Lung (tissue), 12 donors: Measurements from ENCODE around the gene MLLT1. TPM values are rescaled to one million over a fixed set of nuclear protein-coding genes. Genes with fewer than 3 reads are reported as not detected.

ENCODE experiments used
- ATAC-seq: fragments of 200-7000 bp; cut with Tn5 transposase; one replicate; pipeline ENCODE4 v1.9.1; 2020; ENCODE audit warnings: moderate number of reproducible peaks; ENCODE audit not compliant: insufficient read depth, low FRiP score
- DNase-seq, 3 donors: peaks; one replicate each; pipeline ENCODE4 v3.0.0-alpha.2; 2013 to 2017
- H3K27ac ChIP-seq, 2 donors: one replicate each; pipeline ENCODE4 v1.5.1; 2013; ENCODE audit warnings: mild to moderate bottlenecking in 2 of 2, moderate library complexity in 2 of 2, control low read depth in 1 of 2, inconsistent platforms in 1 of 2, low read depth in 1 of 2, low read length in 1 of 2
- H3K27me3 ChIP-seq, 3 donors: one replicate each; pipeline ENCODE4 v1.5.1; 2013; ENCODE audit warnings: low read length in 2 of 3; ENCODE audit not compliant: control insufficient read depth in 3 of 3, insufficient read depth in 3 of 3
- H3K36me3 ChIP-seq, 4 donors: one replicate each; pipeline ENCODE4 v1.5.1; 2013; ENCODE audit warnings: low read length in 4 of 4, mild to moderate bottlenecking in 1 of 4, moderate library complexity in 1 of 4; ENCODE audit not compliant: control insufficient read depth in 4 of 4, insufficient read depth in 4 of 4
- H3K4me1 ChIP-seq, 5 donors: one replicate each; pipeline ENCODE4 v1.5.1; 2013; ENCODE audit warnings: low read length in 5 of 5, mild to moderate bottlenecking in 2 of 5, moderate library complexity in 1 of 5; ENCODE audit not compliant: control insufficient read depth in 5 of 5, insufficient read depth in 5 of 5
- H3K4me3 ChIP-seq: one replicate; pipeline ENCODE4 v1.5.1; 2013; ENCODE audit warnings: mild to moderate bottlenecking, control low read depth, moderate library complexity
- H3K9ac ChIP-seq, 2 donors: one replicate each; pipeline ENCODE4 v1.5.1; 2013; ENCODE audit warnings: low read length in 2 of 2, control low read depth in 1 of 2; ENCODE audit not compliant: insufficient read depth in 1 of 2
- H3K9me3 ChIP-seq, 4 donors: one replicate each; pipeline ENCODE4 v1.5.1; 2013; ENCODE audit warnings: low read length in 3 of 4, mild to moderate bottlenecking in 1 of 4, moderate library complexity in 1 of 4; ENCODE audit not compliant: control insufficient read depth in 4 of 4, insufficient read depth in 3 of 4
- WGBS, 2 donors: extraction: QIAGEN DNeasy Blood & Tissue Kit; methylation state at CpG; one replicate each; pipeline ENCODE4 v1.1.7; 2013; 5-methylcytosine and 5-hydroxymethylcytosine counted together
- polyA plus RNA-seq, 2 donors: library from polyadenylated mRNA; stranded (reverse); fragments of 200-250 nt; gene quantifications; one replicate each; pipeline ENCODE4 v1.2.1, GENCODE V29; 2013
- total RNA-seq, 2 donors: library from RNA; depleted of rRNA in 1 of 2; stranded (reverse); fragments of >200 nt in 1 of 2; gene quantifications; one replicate each; pipeline ENCODE4 v1.2.1, GENCODE V29; 2014 to 2021
- TF ChIP-seq, protein P1 (sequence below): IDR thresholded peaks from 2 replicates; pipeline ENCODE4 v1.5.1; 2012; ENCODE audit warnings: mild to moderate bottlenecking; ENCODE audit errors: control extremely low read depth, extremely low read depth
- donor health status: control.
- donor health status: control.
- donor health status: Bipolar disorder and iron deficiency.
- donor health status: healthy.
- donor health status: DM: yes; HTN: yes; CAD: no.

MLLT1 gene
- total and polyA plus RNA-seq, 4 donors: 24.8 to 120 (median 36.2) TPM

DNA sequence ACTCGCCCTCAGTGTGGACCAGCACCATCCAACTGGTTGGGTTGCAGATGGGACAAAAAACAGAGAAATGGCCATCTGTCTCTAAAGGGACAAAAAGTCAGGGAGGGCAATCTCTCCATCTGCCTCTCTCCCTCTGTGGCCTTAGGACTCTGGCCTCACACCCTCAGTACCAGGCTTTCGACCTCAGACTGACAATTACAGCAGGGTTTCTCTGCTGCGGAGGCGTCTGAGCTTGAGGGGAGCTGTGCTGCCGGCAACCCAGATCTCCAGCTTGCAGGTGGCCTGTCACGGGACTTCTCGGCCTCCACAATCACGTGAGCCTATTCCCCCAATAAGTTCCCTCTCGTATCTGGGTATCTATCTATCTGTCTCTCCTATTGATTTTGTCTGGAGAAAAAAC, 27.7 kb downstream of the MLLT1 start:
- DNase-seq: no peak
- 94 to 98% methylated on average over 9 of the region's 9 CpGs for WGBS, 2 donors

DNA sequence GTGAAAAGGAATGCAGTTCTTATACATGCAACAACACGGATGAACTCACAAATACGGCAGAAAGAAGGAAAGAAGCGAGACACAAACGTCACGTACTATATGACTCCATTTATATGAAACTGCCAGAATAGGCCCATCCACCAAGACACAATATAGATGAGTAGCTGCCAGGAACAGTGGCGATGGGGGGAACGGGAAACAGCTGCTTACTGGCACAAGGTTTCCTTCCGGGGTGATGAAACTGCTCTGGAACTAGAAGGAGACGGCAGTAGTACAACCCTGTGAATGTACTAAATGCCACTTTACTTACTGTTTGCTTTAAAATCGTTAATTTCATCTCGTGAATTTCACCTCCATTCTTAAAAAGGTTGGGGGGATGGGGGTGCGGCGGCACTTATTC, 28.9 kb downstream of the MLLT1 start:
- TF ChIP-seq, protein P1, sequence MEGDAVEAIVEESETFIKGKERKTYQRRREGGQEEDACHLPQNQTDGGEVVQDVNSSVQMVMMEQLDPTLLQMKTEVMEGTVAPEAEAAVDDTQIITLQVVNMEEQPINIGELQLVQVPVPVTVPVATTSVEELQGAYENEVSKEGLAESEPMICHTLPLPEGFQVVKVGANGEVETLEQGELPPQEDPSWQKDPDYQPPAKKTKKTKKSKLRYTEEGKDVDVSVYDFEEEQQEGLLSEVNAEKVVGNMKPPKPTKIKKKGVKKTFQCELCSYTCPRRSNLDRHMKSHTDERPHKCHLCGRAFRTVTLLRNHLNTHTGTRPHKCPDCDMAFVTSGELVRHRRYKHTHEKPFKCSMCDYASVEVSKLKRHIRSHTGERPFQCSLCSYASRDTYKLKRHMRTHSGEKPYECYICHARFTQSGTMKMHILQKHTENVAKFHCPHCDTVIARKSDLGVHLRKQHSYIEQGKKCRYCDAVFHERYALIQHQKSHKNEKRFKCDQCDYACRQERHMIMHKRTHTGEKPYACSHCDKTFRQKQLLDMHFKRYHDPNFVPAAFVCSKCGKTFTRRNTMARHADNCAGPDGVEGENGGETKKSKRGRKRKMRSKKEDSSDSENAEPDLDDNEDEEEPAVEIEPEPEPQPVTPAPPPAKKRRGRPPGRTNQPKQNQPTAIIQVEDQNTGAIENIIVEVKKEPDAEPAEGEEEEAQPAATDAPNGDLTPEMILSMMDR: no peak
- DNase-seq (no peak), ATAC-seq (no peak)
- H3K4me1 ChIP-seq: peaks cover 3 to 22% (median 10%) of the 10 kb centered on the region in 5 donors
- 58 to 61% methylated on average over 13 of the region's 13 CpGs for WGBS, 2 donors
- no peak overlapping the region for H3K9ac ChIP-seq
- H3K9me3 ChIP-seq: peaks cover 0 to 12% (median 0%) of the 10 kb centered on the region in 4 donors
- peaks cover 0 to 11% (median 6%) of the 10 kb centered on the region in 4 donors for H3K36me3 ChIP-seq
- peak overlapping the region in 1 of 2 donors; percentile 21 for H3K27ac ChIP-seq
- H3K4me3 ChIP-seq: no peak overlapping the region
- no peaks in the 10 kb centered on the region for H3K27me3 ChIP-seq

More for the DNA sequence above, 27.7 kb downstream of the MLLT1 start:
- Histone ChIP-seq H3K36me3 (peaks cover 0 to 11% (median 3%) of the 10 kb centered on the region in 4 donors), H3K9ac (no peak overlapping the region), H3K27me3 (no peaks in the 10 kb centered on the region), H3K9me3 (peaks cover 0 to under 1% (median 0%) of the 10 kb centered on the region in 4 donors), H3K4me3 (no peak overlapping the region), H3K27ac (no peak overlapping the region), H3K4me1 (peaks cover 3 to 22% (median 10%) of the 10 kb centered on the region in 5 donors)
- ATAC-seq: no peak
- TF ChIP-seq, protein P1: no peak

DNA sequence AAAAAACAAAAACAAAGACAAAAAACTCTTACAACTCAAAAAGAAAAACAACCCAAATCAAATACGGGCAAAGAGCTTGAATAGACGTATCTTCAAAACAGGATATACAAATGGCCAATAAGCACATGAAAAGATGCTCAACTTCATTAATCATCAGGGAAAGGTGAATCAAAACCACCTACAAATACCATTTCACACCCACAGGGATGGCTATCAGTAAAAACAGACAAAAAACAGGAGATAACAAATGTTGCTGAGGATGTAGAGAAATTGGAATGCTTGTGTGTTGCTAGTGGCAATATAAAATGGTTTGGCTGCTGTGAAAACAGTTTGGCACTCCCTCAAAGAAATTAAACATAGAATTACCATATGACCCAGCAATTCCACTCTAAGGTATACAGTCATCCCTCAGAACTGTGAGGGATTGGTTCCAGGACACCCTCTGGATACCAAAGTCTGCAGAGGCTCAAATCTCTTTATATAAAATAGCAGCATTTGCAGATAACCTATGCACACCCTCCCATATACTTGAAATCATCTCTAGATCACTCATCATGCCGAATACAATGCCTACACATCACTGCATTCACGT, 29.7 kb downstream of the MLLT1 start:
- WGBS, 2 donors: 87 to 88% methylated on average over 4 of the region's 4 CpGs
- peaks cover 0 to 11% (median 6%) of the 10 kb centered on the region in 4 donors for H3K36me3 ChIP-seq
- peaks cover 3 to 22% (median 10%) of the 10 kb centered on the region in 5 donors for H3K4me1 ChIP-seq
- H3K4me3 ChIP-seq: no peak overlapping the region
- H3K27ac ChIP-seq: no peak overlapping the region
- ATAC-seq (no peak), DNase-seq (no peak)
- H3K9me3 ChIP-seq: peaks cover 0 to 12% (median 0%) of the 10 kb centered on the region in 4 donors
- H3K9ac ChIP-seq: no peak overlapping the region
- H3K27me3 ChIP-seq: no peaks in the 10 kb centered on the region
- TF ChIP-seq, protein P1: no peak

DNA sequence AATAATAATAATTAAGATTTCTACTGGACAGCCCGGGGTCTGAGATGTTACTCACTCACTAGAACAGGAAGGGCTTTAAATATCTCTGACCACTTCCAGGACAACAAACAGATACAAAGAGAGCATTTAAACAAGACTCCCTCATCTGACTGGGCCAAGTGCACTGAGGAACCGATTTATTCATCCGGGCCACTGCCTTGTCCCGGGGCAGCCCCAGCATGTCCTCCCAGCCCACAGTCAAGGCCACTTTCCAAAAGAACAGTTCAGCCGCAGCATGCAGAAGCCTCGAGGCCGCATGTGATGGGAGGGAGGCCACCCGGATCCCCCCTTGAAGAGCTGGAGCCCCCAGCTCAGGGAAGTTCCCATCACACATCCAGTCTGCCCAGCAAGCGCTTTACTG, 30.5 kb downstream of the MLLT1 start:
- no peak for ATAC-seq
- H3K9me3 ChIP-seq: peaks cover 0 to 12% (median 0%) of the 10 kb centered on the region in 4 donors

More for the DNA sequence above, 30.5 kb downstream of the MLLT1 start:
- Histone ChIP-seq H3K9ac (no peak overlapping the region), H3K36me3 (peaks cover 0 to 10% (median 5%) of the 10 kb centered on the region in 4 donors), H3K4me3 (no peak overlapping the region), H3K27me3 (no peaks in the 10 kb centered on the region), H3K4me1 (peaks cover 3 to 22% (median 10%) of the 10 kb centered on the region in 5 donors), H3K27ac (peak overlapping the region; percentile 11 to 17)
- DNase-seq: no peak
- 64 to 79% methylated on average over 9 of the region's 9 CpGs for WGBS, 2 donors
- TF ChIP-seq, protein P1: no peak
